ENCODE results near the gene PLCXD1. TPM values are rescaled to one million over a fixed set of nuclear protein-coding genes. Genes with fewer than 3 reads are reported as not detected.

Gene PLCXD1
- total and polyA plus RNA-seq, 9 of the 15 experiments (the other 6 are each of a cell fraction or from before 2014, with no cell fraction given): 6.0 to 60.2 (median 39.5) TPM

- CTCF ChIA-PET (ENCODE audit: low intra/inter-chr PET ratio): no interaction called here
- Histone ChIP-seq H2AFZ (ENCODE audit: low read depth, low read length) (no peak overlapping the region), H3K4me2 (ENCODE audit: insufficient read depth, low read length) (no peak overlapping the region), H3K9ac (ENCODE audit: insufficient read depth in 1 of 2, low read depth in 2 of 2, low read length in 2 of 2) (no peak overlapping the region), H4K20me1 (replicated peaks; ENCODE audit: control insufficient read depth, insufficient read depth, low read length) (no peaks in the 10 kb centered on the region), H3K79me2 (ENCODE audit: control insufficient read depth, insufficient read depth, low read length) (no peaks in the 10 kb centered on the region), H3K9me3 (replicated peaks; ENCODE audit: control insufficient read depth, insufficient read depth, low read depth, low read length) (no peaks in the 10 kb centered on the region), H3K27me3 (ENCODE audit: control insufficient read depth in 2 of 2, insufficient read depth in 2 of 2, low read length in 2 of 2) (no peaks in the 10 kb centered on the region), H3K36me3 (ENCODE audit: control insufficient read depth, insufficient read depth, low read length) (no peaks in the 10 kb centered on the region), H3K4me3 (no peak overlapping the region), H3K27ac (ENCODE audit: extremely low read depth, low read depth, low read length) (no peak overlapping the region), H3K4me1 (replicated peaks in 1 of 2; ENCODE audit: control insufficient read depth in 2 of 2, insufficient read depth in 2 of 2, low read length in 2 of 2) (peaks cover 0 to 5% of the 10 kb centered on the region in 2 experiments; a peak in 2 of 5 replicates), H3K9me1 (ENCODE audit: control insufficient read depth, insufficient read depth, low read length) (no peaks in the 10 kb centered on the region)
- in situ Hi-C loops (cut with MboI) (no loop called here), intact Hi-C loops (cut with micrococcal nuclease) (no loop called here)
- WGBS (ENCODE audit: insufficient coverage, low coverage, missing lambda C conversion rate): 83% methylated on average over 13 of the region's 17 CpGs
- FAIRE-seq (no peak), ATAC-seq (no peak), DNase-seq (ENCODE audit: extremely low read depth in 1 of 4, low spot score in 3 of 4) (no peak)
- BruUV-seq (replicated peaks): no TSS peak
- POLR2A ChIA-PET: no interaction called here
- TF ChIP-seq MEF2D (tag; conservative IDR thresholded peaks at IDR 0.05; ENCODE audit: low read depth): no peak
- no peak for TF ChIP-seq PTRF (tag; IDR thresholded peaks at IDR 0.05)
- no peak for TF ChIP-seq COPS2 (conservative IDR thresholded peaks at IDR 0.05)
- TF ChIP-seq POU5F1 (IDR thresholded peaks at IDR 0.05; ENCODE audit: borderline replicate concordance, low read depth, low read length, partially characterized antibody): no peak
- TF ChIP-seq ZBTB8A (IDR thresholded peaks at IDR 0.05; ENCODE audit: partially characterized antibody): no peak
- TF ChIP-seq HDGF (IDR thresholded peaks at IDR 0.05): no peak
- no peak for TF ChIP-seq FOXK2 (conservative IDR thresholded peaks at IDR 0.05 in 1 of 2, IDR thresholded peaks at IDR 0.05 in 1 of 2; ENCODE audit: low read depth in 2 of 2)
- TF ChIP-seq FIP1L1 (IDR thresholded peaks at IDR 0.05; ENCODE audit: low read depth, low read length, poor library complexity, severe bottlenecking): no peak
- no peak for TF ChIP-seq ZNF740 (CRISPR knock-in tag; IDR thresholded peaks at IDR 0.05)
- no peak for TF ChIP-seq ZNF740 (tag; IDR thresholded peaks at IDR 0.05)
- TF ChIP-seq AFF4 (CRISPR knock-in tag; IDR thresholded peaks at IDR 0.05): no peak
- no peak for TF ChIP-seq DEAF1 (CRISPR knock-in tag; IDR thresholded peaks at IDR 0.05)
- no peak for TF ChIP-seq OTX1 (CRISPR knock-in tag; IDR thresholded peaks at IDR 0.05)
- no peak for TF ChIP-seq ZBTB33 (CRISPR knock-in tag; IDR thresholded peaks at IDR 0.05)
Measured at GRCh38 chrX:335758-336155, 54.6 kb downstream of the PLCXD1 start.
